IgD-negative memory B cell (primary cell): ENCODE measurements around the gene OR10P1. TPM values are rescaled to one million over a fixed set of nuclear protein-coding genes. Genes with fewer than 3 reads are reported as not detected.
"Not testable (repeated sequence)": the region's sequence is repeated elsewhere in the genome, so short reads cannot be mapped to it uniquely, and the experiment has no call there.

ENCODE experiments used
- H3K27ac Mint-ChIP-seq, 3 donors: one replicate each; pipeline ENCODE4 v1.8.0; 2020 to 2022; ENCODE audit warnings: mild to moderate bottlenecking in 3 of 3, mixed read lengths in 3 of 3, moderate library complexity in 1 of 3
- H3K27me3 Mint-ChIP-seq: one replicate; pipeline ENCODE4 v1.8.0; 2021; ENCODE audit warnings: mixed read lengths
- H3K36me3 Mint-ChIP-seq: one replicate; pipeline ENCODE4 v1.8.0; 2020; ENCODE audit warnings: mild to moderate bottlenecking, mixed read lengths
- H3K4me1 Mint-ChIP-seq, 3 donors: one replicate each; pipeline ENCODE4 v1.8.0; 2020 to 2022; ENCODE audit warnings: mixed read lengths in 3 of 3, mild to moderate bottlenecking in 1 of 3
- H3K4me3 Mint-ChIP-seq, 4 donors: one replicate each; pipeline ENCODE4 v1.8.0; 2020 to 2022; ENCODE audit warnings: mild to moderate bottlenecking in 4 of 4, mixed read lengths in 4 of 4, moderate library complexity in 3 of 4
- H3K9me3 Mint-ChIP-seq, 3 donors: one replicate each; pipeline ENCODE4 v1.8.0; 2020 to 2021; ENCODE audit warnings: mixed read lengths in 3 of 3, mild to moderate bottlenecking in 1 of 3
- polyA plus RNA-seq: library from polyadenylated mRNA; unstranded; fragments of 300-500 nt; fragmentation: Illumina TruSeq; gene quantifications from one replicate; pipeline ENCODE4 v1.2.3, GENCODE V29; 2021

The OR10P1 gene, protein sequence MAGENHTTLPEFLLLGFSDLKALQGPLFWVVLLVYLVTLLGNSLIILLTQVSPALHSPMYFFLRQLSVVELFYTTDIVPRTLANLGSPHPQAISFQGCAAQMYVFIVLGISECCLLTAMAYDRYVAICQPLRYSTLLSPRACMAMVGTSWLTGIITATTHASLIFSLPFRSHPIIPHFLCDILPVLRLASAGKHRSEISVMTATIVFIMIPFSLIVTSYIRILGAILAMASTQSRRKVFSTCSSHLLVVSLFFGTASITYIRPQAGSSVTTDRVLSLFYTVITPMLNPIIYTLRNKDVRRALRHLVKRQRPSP
- polyA plus RNA-seq, result not detected

DNA sequence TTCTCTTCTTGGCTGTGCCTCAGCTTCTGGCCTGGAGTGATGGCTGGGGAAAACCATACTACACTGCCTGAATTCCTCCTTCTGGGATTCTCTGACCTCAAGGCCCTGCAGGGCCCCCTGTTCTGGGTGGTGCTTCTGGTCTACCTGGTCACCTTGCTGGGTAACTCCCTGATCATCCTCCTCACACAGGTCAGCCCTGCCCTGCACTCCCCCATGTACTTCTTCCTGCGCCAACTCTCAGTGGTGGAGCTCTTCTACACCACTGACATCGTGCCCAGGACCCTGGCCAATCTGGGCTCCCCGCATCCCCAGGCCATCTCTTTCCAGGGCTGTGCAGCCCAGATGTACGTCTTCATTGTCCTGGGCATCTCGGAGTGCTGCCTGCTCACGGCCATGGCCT is at the start of gene OR10P1:
TSS of gene OR10P1 (plus strand) at position 40 of the 400 bp plus-strand sequence. CDS start at position 40, 0 bp downstream.
- no peak within 1 kb of the TSS for H3K4me3 Mint-ChIP-seq
- H3K36me3 Mint-ChIP-seq, result peaks cover 2% of the 10 kb centered on the region
- peaks cover 4 to 9% (median 8%) of the 10 kb centered on the region in 3 donors for H3K4me1 Mint-ChIP-seq
- H3K27me3 Mint-ChIP-seq, result peaks cover 2% of the 10 kb centered on the region
- peaks cover 0 to 2% (median 0%) of the 10 kb centered on the region in 3 donors for H3K9me3 Mint-ChIP-seq
- no peak within 1 kb of the TSS for H3K27ac Mint-ChIP-seq

DNA sequence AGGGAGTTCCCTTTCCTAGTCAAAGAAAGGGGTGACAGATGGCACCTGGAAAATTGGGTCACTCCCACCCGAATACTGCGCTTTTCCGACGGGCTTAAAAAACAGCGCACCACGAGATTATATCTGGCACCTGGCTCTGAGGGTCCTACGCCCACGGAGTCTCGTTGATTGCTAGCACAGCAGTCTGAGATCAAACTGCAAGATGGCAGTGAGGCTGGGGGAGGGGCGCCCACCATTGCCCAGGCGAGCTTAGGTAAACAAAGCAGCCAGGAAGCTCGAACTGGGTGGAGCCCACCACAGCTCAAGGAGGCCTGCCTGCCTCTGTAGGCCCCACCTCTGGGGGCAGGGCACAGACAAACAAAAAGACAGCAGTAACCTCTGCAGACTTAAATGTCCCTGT is 46.5 kb upstream of the OR10P1 start:
- not testable (repeated sequence) for H3K4me3 Mint-ChIP-seq, H3K4me1 Mint-ChIP-seq, H3K27ac Mint-ChIP-seq, H3K27me3 Mint-ChIP-seq, H3K36me3 Mint-ChIP-seq, H3K9me3 Mint-ChIP-seq

- no peak overlapping the region for H3K4me3 Mint-ChIP-seq
- H3K9me3 Mint-ChIP-seq, result peaks cover 0 to 3% (median 2%) of the 10 kb centered on the region in 3 donors
- H3K27me3 Mint-ChIP-seq, result peaks cover 10% of the 10 kb centered on the region
- H3K4me1 Mint-ChIP-seq, result no peaks in the 10 kb centered on the region
- H3K27ac Mint-ChIP-seq, result no peak overlapping the region
- no peaks in the 10 kb centered on the region for H3K36me3 Mint-ChIP-seq
Observed at GRCh38 chr12:55607821-55608594, 28.7 kb upstream of the OR10P1 start.

DNA sequence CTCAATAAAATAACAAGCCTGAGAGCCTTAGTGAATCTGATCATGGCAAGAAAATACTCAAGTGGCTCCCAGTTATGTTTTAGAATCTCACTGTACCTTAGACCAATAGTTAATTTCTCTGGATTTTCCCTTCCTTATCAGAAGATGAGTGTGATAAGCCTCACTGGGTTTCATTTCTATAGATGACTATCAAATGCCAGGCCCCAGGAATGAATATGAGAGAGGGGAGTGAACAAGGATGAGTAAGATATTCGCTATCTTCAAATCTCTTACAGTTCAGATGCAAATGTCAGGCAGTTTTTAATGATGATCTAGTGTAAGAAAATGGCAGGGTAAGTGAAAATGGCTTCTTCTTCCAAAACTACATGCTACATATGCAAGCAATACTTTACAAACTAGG is 26.1 kb upstream of the OR10P1 start:
- H3K4me3 Mint-ChIP-seq, result no peak overlapping the region
- no peaks in the 10 kb centered on the region for H3K4me1 Mint-ChIP-seq
- peaks cover 8 to 9% (median 9%) of the 10 kb centered on the region in 3 donors for H3K9me3 Mint-ChIP-seq
- peaks cover 11% of the 10 kb centered on the region for H3K27me3 Mint-ChIP-seq
- no peaks in the 10 kb centered on the region for H3K36me3 Mint-ChIP-seq
- H3K27ac Mint-ChIP-seq, result no peak overlapping the region

GRCh38 chr12:55612646-55613045 is 24.0 kb upstream of the OR10P1 start:
- Mint-ChIP-seq H3K36me3 (no peaks in the 10 kb centered on the region), H3K4me3 (no peak overlapping the region), H3K4me1 (no peaks in the 10 kb centered on the region), H3K9me3 (peaks cover 13 to 20% (median 15%) of the 10 kb centered on the region in 3 donors), H3K27ac (no peak overlapping the region), H3K27me3 (peaks cover 19% of the 10 kb centered on the region)

DNA sequence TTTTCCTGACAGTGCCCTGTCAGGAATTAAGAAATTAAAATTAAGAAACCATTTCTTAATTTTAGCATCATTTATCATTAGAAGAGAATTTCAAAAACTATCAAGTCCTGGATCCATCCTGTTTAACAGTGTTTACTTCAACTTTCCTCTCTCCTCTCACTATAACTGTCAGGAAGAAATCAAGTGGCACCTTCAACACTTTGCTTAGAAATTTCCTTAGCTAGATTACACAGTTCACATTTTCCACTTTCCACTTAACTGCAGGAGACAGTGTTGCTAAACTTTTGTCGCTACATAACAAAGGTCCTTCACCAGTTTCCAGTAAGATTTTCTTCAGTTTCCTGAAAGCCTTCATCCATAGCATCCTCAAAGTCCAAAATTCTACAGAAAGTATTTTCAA is 21.9 kb upstream of the OR10P1 start:
- Mint-ChIP-seq H3K4me1 (peaks cover 0 to 4% (median 4%) of the 10 kb centered on the region in 3 donors), H3K27ac (no peak overlapping the region), H3K9me3 (peaks cover 13 to 20% (median 15%) of the 10 kb centered on the region in 3 donors), H3K27me3 (peaks cover 17% of the 10 kb centered on the region), H3K4me3 (no peak overlapping the region), H3K36me3 (no peaks in the 10 kb centered on the region)

- peaks cover 0 to 5% (median 4%) of the 10 kb centered on the region in 3 donors for H3K4me1 Mint-ChIP-seq
- no peak overlapping the region for H3K4me3 Mint-ChIP-seq
- peaks cover 13 to 20% (median 15%) of the 10 kb centered on the region in 3 donors for H3K9me3 Mint-ChIP-seq
- H3K36me3 Mint-ChIP-seq, result no peaks in the 10 kb centered on the region
- H3K27me3 Mint-ChIP-seq, result peaks cover 14% of the 10 kb centered on the region
- H3K27ac Mint-ChIP-seq, result no peak overlapping the region
Observed at GRCh38 chr12:55619354-55620138, 17.1 kb upstream of the OR10P1 start.

GRCh38 chr12:55624056-55624455 is 12.6 kb upstream of the OR10P1 start:
- no peaks in the 10 kb centered on the region for H3K9me3 Mint-ChIP-seq
- no peak overlapping the region for H3K4me3 Mint-ChIP-seq
- H3K27me3 Mint-ChIP-seq, result peaks cover 1% of the 10 kb centered on the region
- H3K4me1 Mint-ChIP-seq, result peaks cover 0 to 5% (median 4%) of the 10 kb centered on the region in 3 donors
- no peaks in the 10 kb centered on the region for H3K36me3 Mint-ChIP-seq
- H3K27ac Mint-ChIP-seq, result no peak overlapping the region

- Mint-ChIP-seq H3K4me3 (no peak overlapping the region), H3K9me3 (no peaks in the 10 kb centered on the region), H3K36me3 (no peaks in the 10 kb centered on the region), H3K4me1 (no peaks in the 10 kb centered on the region), H3K27ac (no peak overlapping the region), H3K27me3 (peaks cover 1% of the 10 kb centered on the region)
Observed at GRCh38 chr12:55626154-55626553, 10.5 kb upstream of the OR10P1 start.

DNA sequence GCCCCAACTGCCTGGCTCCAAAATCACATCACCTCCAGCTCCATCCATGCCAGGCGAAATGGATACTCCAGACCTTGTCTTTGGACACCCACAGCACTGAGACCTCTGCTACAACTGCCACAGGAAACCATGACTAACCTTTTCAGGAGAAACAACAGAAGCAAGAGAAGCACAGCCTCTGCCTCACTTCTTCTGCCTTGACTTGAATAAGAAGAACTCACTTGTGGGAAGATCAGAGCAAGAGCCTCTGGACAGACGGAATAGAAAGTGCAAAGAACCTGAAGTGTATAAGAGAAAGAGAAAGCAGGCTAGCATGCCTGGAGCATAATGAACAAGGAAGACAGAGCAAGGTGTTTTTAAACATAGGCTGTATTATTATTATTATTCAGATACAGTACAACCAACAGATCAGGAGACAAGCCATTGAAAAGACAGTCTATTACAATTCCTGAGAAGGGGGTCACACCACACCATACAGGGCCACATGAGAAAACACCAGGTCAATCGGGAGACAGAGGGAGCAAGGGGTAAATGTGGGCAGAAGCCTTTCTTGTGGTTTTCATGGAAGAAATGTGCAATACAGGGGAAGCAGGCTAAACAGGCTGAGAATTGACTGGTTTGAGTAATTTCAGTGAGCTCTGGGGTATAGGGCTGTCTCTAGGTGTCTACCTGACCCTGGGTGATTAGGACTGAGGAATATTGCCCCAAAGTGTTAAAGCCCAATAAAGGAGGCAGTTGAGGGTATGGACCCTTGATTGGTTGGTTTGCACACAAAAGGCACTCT is 7.4 kb upstream of the OR10P1 start:
- H3K27me3 Mint-ChIP-seq, result peaks cover 1% of the 10 kb centered on the region
- no peak overlapping the region for H3K4me3 Mint-ChIP-seq
- H3K27ac Mint-ChIP-seq, result no peak overlapping the region

GRCh38 chr12:55631056-55631455 is 5.6 kb upstream of the OR10P1 start:
- Mint-ChIP-seq H3K4me1 (no peaks in the 10 kb centered on the region), H3K9me3 (no peaks in the 10 kb centered on the region), H3K36me3 (no peaks in the 10 kb centered on the region), H3K27ac (no peak overlapping the region), H3K4me3 (no peak overlapping the region), H3K27me3 (peaks cover 1% of the 10 kb centered on the region)

More for the DNA sequence above, 7.4 kb upstream of the OR10P1 start:
- no peaks in the 10 kb centered on the region for H3K4me1 Mint-ChIP-seq
- no peaks in the 10 kb centered on the region for H3K36me3 Mint-ChIP-seq
- H3K9me3 Mint-ChIP-seq, result no peaks in the 10 kb centered on the region

DNA sequence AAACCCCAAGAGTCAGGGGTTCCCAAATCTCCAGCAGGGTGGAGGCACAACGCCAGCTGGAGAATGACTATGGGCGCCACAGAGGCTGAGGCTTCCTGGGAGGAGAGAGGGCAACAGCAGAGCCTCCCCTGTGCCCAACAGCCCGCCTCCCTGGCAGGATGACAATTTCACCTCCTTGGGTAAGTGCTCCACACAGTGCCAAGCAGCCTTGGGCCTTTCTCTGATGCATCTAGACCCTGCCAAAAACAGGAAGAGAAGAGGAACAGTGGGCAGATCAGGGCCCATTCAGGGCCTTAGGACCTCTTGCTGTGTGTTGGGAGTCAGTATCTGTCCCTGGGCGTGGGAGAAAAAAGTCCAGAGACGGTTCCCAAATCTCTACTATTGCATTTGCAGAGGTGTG is 5.0 kb upstream of the OR10P1 start:
- Mint-ChIP-seq H3K4me1 (no peaks in the 10 kb centered on the region), H3K27me3 (peaks cover 3% of the 10 kb centered on the region), H3K27ac (no peak overlapping the region), H3K4me3 (no peak overlapping the region), H3K36me3 (no peaks in the 10 kb centered on the region), H3K9me3 (no peaks in the 10 kb centered on the region)

DNA sequence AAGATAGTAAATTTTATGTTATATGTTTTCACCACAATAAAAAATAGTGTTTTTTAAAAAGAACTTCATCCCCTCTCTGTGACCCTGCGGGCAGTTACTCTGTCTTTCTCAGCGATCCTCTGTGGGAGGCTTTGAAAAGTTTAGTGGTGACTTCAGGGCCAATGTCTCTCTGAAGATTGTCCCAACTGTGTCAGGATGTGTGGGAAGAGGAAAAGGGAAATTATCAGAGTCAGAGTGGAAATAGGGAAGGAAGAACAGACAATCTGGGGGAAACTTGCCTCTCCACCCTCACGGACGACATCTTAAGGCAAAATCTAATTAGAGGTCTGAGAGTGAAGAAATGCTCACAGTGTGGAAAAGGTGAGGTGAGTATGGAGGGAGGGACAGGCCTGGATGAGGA is 3.5 kb upstream of the OR10P1 start:
- peaks cover 3% of the 10 kb centered on the region for H3K27me3 Mint-ChIP-seq
- peaks cover 2% of the 10 kb centered on the region for H3K36me3 Mint-ChIP-seq
- H3K9me3 Mint-ChIP-seq, result peaks cover 0 to 2% (median 0%) of the 10 kb centered on the region in 3 donors
- H3K4me3 Mint-ChIP-seq, result no peak overlapping the region
- H3K4me1 Mint-ChIP-seq, result no peaks in the 10 kb centered on the region
- no peak overlapping the region for H3K27ac Mint-ChIP-seq

GRCh38 chr12:55636116-55636655 is 506 bp upstream of the OR10P1 start:
- no peak overlapping the region for H3K27ac Mint-ChIP-seq
- no peak overlapping the region for H3K4me3 Mint-ChIP-seq
- peaks cover 0 to 3% (median 2%) of the 10 kb centered on the region in 3 donors for H3K4me1 Mint-ChIP-seq
- H3K9me3 Mint-ChIP-seq, result peaks cover 0 to 2% (median 0%) of the 10 kb centered on the region in 3 donors
- H3K36me3 Mint-ChIP-seq, result peaks cover 2% of the 10 kb centered on the region
- peaks cover 2% of the 10 kb centered on the region for H3K27me3 Mint-ChIP-seq
